Activated naive CD8-positive, alpha-beta T cell (primary cell): ENCODE results near the gene FAM131A.

Experiments
- H3K27ac Mint-ChIP-seq: one replicate; pipeline ENCODE4 v1.8.0; 2021; ENCODE audit warnings: mixed read lengths
- H3K27me3 Mint-ChIP-seq: one replicate; pipeline ENCODE4 v1.8.0; 2021; ENCODE audit warnings: mixed read lengths
- H3K36me3 Mint-ChIP-seq: one replicate; pipeline ENCODE4 v1.8.0; 2021; ENCODE audit warnings: mixed read lengths
- H3K4me1 Mint-ChIP-seq: one replicate; pipeline ENCODE4 v1.8.0; 2021; ENCODE audit warnings: low read depth, mixed read lengths
- H3K4me3 Mint-ChIP-seq: one replicate; pipeline ENCODE4 v1.8.0; 2021; ENCODE audit warnings: mild to moderate bottlenecking, mixed read lengths
- H3K9me3 Mint-ChIP-seq: one replicate; pipeline ENCODE4 v1.8.0; 2021; ENCODE audit warnings: low read depth, mixed read lengths

The FAM131A gene

GRCh38 chr3:184395320-184395660 is 57.9 kb downstream of the FAM131A start:
- Mint-ChIP-seq H3K4me1 (no peaks in the 10 kb centered on the region), H3K4me3 (no peak overlapping the region), H3K27ac (no peak overlapping the region), H3K9me3 (no peaks in the 10 kb centered on the region), H3K36me3 (no peaks in the 10 kb centered on the region), H3K27me3 (peaks cover 3% of the 10 kb centered on the region)
